ENCODE results near the gene RNASE9. TPM values are rescaled to one million over a fixed set of nuclear protein-coding genes. Genes with fewer than 3 reads are reported as not detected.

RNASE9 gene
- total RNA-seq (2014; rRNA removed; shearing (Covaris generic)): not detected in 2 replicates

GRCh38 chr14:20560961-20561360 lies at the start of gene RNASE9:
TSS of gene RNASE9 (minus strand) at chr14:20561047.

GRCh38 chr14:20591235-20591634 lies 30.4 kb upstream of the RNASE9 start, which contains the start of gene RNASE12:
TSS of gene RNASE12 (minus strand) at chr14:20591376. CDS start at chr14:20590723, 653 bp downstream.

GRCh38 chr14:20587489-20588154 lies 26.8 kb upstream of the RNASE9 start, which contains the start of gene RNASE11:
TSS of gene RNASE11 (minus strand) at chr14:20588001.

Other genes with a start within 250 kb of the RNASE9 start
- gene CCNB1IP1, start 227.8 kb downstream of the RNASE9 start, total RNA-seq (2014; rRNA removed; shearing (Covaris generic)): 54.5 and 54.8 TPM in 2 replicates
- gene PARP2, start 217.4 kb downstream of the RNASE9 start, total RNA-seq (2014; rRNA removed; shearing (Covaris generic)): 19.1 and 23.5 TPM in 2 replicates
- 7.1 and 8.3 TPM in 2 replicates for gene TEP1, start 147.5 kb downstream of the RNASE9 start, total RNA-seq (2014; rRNA removed; shearing (Covaris generic))
- gene KLHL33, start 124.9 kb downstream of the RNASE9 start, total RNA-seq (2014; rRNA removed; shearing (Covaris generic)): 0.05 TPM in 1 of 2 replicates, not detected in the other
- gene OSGEP, start 106.2 kb downstream of the RNASE9 start, total RNA-seq (2014; rRNA removed; shearing (Covaris generic)): 16.4 and 19.1 TPM in 2 replicates
- gene APEX1, start 105.8 kb downstream of the RNASE9 start, total RNA-seq (2014; rRNA removed; shearing (Covaris generic)): 86.7 and 96.2 TPM in 2 replicates
- 13.1 and 14.8 TPM in 2 replicates for gene PIP4P1, start 99.6 kb downstream of the RNASE9 start, total RNA-seq (2014; rRNA removed; shearing (Covaris generic))
- 59.5 and 62.4 TPM in 2 replicates for gene PNP, start 91.6 kb downstream of the RNASE9 start, total RNA-seq (2014; rRNA removed; shearing (Covaris generic))
- gene RNASE10, start 55.5 kb downstream of the RNASE9 start, total RNA-seq (2014; rRNA removed; shearing (Covaris generic)): not detected in 2 replicates
- gene RNASE11, start 27.0 kb upstream of the RNASE9 start, total RNA-seq (2014; rRNA removed; shearing (Covaris generic)): 0.11 TPM in 1 of 2 replicates, not detected in the other
- gene RNASE12, start 30.3 kb upstream of the RNASE9 start, total RNA-seq (2014; rRNA removed; shearing (Covaris generic)): not detected in 2 replicates
- gene OR6S1, start 80.6 kb upstream of the RNASE9 start, total RNA-seq (2014; rRNA removed; shearing (Covaris generic)): not detected in 2 replicates
- gene RNASE4, start 123.5 kb upstream of the RNASE9 start, total RNA-seq (2014; rRNA removed; shearing (Covaris generic)): 0.61 and 0.94 TPM in 2 replicates
- gene ANG, start 127.7 kb upstream of the RNASE9 start, total RNA-seq (2014; rRNA removed; shearing (Covaris generic)): 0.72 and 1.1 TPM in 2 replicates
- not detected in 2 replicates for gene EDDM3A, start 184.8 kb upstream of the RNASE9 start, total RNA-seq (2014; rRNA removed; shearing (Covaris generic))
- not detected in 2 replicates for gene EDDM3B, start 207.4 kb upstream of the RNASE9 start, total RNA-seq (2014; rRNA removed; shearing (Covaris generic))
- not detected in 2 replicates for gene RNASE6, start 220.2 kb upstream of the RNASE9 start, total RNA-seq (2014; rRNA removed; shearing (Covaris generic))
- not detected in 2 replicates for gene RNASE1, start 241.8 kb upstream of the RNASE9 start, total RNA-seq (2014; rRNA removed; shearing (Covaris generic))